HG02610 (cell line): ENCODE results near the gene SPON1.
"Not testable (repeated sequence)": the region's sequence is repeated elsewhere in the genome, so short reads cannot be mapped to it uniquely, and the experiment has no call there.

ENCODE experiments used
- ATAC-seq: cut with Tn5 transposase; IDR thresholded peaks from one replicate; pipeline ENCODE4 v1.9.1; 2021; ENCODE audit warnings: mild to moderate bottlenecking, moderate library complexity; ENCODE audit not compliant: unreplicated experiment

The SPON1 gene

GRCh38 chr11:13962562-13963168, at the start of gene SPON1:
SPON1 (plus strand) TSS chr11:13962723; CDS start chr11:13962905, 182 bp downstream.
- no peak for ATAC-seq

DNA sequence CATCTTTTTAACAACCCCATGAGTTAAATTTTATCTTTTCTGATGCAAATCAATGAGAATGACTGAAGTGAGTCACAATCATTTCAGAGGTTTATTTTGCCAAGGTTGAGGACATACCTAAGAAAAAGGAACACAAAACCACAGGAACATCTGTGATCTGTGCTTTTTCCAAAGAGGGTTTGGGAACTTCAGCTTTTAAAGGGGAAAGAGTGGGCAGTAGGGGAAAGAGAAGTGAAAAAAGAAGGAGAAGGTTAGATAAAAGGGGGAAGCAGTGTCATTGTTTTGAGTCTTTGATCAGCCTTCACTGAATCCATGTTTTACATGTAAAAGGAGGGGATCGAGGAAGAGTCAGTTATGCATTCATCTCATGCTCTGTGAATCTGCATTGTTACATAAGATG, 45.3 kb upstream of the SPON1 start:
- no peak for ATAC-seq

GRCh38 chr11:13917904-13918303, 44.6 kb upstream of the SPON1 start:
- no peak for ATAC-seq

DNA sequence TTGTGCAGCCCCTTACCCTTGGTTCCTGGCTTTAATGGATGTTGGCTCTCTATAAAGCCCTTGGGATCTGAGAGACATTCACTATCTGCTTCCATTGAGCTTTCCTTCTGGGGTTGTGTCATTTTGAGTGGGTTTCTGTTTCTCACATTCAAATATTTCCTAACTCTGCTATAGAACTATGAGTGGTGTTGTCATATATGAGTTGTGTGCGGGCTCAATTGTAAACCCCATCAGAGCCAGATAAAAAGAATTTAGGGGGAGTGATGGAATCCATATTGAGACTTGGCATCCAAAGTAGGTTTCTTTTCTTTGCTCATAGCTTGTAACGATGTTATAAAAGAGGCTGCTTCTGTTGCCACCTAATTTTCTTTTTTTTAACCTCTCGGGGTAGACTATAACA, 41.8 kb upstream of the SPON1 start:
- ATAC-seq = no peak

DNA sequence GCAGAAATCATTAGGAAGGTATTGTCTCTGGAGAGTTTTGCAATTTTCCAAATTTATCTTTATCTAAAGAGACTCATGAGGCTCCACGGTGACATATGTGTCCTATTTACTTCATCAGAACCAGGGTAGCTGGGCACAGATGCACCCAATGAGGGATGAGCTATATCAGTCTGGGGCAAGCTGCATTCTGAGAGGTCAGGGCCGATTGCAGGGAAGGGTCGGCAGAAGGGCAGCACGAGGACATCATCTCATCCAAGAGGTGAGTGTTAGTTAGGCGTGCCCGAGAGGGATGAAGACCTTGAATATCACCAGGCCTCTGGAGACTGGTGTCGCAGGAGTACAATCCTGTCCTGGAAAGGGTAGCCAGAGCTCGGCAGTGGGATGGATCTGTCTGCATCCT, 41.0 kb upstream of the SPON1 start:
- ATAC-seq = no peak

DNA sequence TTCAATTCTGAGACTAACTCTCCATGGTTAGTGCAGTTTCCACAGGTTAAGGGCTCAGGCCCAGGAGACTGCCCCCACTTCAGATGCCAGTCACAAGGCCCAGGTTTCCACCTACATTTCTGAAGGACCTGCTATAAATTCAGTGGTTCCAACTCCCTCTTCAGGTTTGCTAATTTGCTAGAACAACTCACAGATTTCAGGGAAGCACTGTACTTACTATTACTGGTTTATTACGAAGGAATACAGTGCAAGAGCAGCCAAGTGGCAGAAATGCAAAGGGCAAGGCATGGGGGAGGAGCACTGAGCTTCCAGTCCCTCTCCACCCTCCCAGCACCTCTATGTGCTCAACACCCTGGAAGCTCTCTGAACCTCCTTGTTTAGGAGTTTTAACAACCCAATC, 39.3 kb upstream of the SPON1 start:
- no peak for ATAC-seq

- no peak for ATAC-seq
Observed at GRCh38 chr11:13923716-13924650, 38.5 kb upstream of the SPON1 start.

GRCh38 chr11:13924801-13925327, 37.7 kb upstream of the SPON1 start:
- no peak for ATAC-seq

DNA sequence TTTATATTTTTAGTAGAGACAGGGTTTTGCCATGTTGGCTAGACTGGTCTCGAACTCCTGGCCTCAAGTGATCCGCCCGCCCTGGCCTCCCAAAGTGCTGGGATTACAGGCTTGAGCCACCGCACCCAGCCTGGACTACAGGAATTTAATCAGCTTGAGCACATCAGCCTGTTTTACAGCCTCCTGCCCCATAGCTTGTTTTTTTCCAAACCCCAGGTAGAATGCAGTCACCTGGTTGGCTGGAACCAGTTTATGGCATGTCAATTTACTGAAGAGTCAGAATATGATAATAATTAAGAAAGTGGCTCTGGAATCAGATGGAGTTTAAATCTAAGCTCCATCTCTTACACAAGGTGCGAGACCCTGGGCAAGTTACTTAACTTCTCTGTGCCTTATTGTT, 36.2 kb upstream of the SPON1 start:
- ATAC-seq = not testable (repeated sequence)

DNA sequence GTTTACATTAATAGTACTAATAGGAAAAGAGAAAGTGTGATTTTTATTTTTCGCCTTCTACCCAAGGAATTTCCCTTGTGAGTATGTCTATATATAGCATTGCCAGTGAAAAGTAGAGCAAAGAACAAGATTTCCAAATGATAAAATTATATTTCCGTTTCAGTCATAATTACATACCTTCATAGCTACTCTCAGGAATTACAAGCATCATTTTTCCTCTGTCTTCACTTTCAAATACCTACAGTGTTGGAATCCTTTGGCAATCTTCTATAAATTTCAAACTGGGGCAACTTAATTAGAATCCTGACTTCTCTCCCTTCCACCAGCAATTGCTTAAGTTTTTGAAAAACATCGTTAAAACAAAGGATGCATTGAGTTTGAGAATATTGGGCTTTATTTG, 35.5 kb upstream of the SPON1 start:
- ATAC-seq = no peak

DNA sequence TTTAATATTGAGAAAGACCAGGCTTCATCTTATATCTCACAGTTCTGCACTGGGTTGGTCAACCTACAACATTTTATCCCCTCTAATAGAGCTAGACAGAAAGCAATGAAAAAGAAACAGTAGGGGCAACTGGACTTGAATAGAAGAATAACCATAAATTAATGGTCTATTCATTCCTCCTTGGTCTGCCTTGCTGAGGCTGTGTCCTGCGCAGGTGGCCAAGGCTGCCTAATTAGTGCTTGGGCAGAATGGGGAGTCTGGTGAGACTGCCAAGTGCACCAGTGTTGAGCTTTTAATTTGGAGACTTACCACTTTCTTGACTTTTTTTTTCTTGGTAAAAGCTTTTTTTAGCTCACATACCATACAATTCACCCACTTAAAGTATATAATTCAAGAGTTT, 35.0 kb upstream of the SPON1 start:
- ATAC-seq = no peak

DNA sequence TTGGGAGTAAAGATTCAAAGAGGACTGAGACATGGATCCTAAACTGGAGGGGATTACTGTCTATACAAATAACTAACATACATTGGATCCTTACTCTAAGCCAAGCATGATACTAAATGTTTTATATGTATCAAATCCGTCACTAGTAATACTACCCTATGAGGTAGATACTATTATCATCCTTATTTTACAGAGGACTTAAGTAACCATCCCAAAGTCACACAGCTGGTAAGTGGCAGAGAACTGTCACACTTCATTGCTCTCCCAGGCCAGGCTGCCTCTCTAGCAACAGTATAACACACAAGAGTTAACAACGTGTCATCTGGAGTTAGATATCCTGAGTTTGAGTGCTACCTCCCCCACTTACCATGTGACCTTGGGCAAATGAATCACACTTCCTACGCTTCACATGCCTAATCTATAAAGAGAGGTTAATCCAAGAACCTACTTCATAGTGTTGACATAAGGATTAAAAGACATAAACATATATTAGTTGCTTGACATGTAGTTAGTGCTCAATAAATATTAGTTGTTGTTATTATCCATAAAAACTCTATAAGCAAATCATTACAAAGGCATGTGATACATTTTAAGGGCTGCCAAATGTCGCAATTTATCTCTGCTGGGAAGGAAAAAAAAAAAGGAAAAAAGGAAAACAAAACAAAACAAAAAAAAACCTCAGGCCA, 33.8 kb upstream of the SPON1 start:
- no peak for ATAC-seq

GRCh38 chr11:13929395-13929891, 33.1 kb upstream of the SPON1 start:
- no peak for ATAC-seq

DNA sequence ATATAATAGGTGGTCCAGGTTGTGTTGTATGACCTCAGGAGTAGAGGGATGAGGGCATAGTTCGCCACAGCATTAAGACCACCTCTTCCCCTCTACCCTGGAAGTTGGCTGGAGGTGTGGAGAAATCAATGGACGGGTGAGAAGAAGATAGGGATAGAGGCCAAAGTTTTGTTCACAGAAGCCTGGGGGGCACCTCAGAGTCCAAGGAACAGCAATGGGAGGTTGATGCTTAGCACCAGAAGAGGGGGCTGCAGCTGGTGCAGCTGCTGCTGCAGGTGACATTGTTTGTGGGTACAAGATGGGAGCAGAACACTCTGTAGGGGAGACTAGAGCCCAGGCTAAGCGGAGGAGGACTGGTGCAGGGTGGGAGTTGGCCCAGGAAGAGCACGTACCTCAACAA, 31.2 kb upstream of the SPON1 start:
- ATAC-seq = no peak

DNA sequence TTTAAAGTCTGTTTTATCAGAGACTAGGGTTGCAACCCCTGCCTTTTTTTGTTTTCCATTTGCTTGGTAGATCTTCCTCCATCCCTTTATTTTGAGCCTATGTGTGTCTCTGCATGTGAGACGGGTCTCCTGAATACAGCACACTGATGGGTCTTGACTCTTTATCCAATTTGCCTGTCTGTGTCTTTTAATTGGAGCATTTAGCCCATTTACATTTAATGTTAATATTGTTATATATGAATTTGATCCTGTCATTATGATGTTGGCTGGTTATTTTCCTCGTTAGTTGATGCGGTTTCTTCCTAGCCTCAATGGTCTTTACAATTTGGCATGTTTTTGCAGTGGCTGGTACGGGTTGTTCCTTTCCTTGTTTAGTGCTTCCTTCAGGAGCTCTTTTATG, 25.4 kb upstream of the SPON1 start:
- not testable (repeated sequence) for ATAC-seq

DNA sequence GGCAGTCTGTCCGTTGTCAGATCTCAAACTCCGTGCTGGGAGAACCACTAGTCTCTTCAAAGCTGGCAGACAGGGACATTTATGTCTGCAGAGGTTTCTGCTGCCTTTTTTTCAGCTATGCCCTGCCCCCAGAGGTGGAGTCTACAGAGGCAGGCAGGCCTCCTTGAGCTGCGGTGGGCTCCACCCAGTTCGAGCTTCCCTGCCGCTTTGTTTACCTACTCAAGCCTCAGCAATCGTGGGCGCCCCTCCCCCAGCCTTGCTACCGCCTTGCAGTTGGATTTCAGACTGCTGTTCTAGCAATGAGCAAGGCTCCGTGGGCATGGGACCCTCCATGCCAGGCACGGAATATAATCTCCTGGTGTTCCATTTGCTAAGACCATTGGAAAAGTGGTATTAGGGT, 23.7 kb upstream of the SPON1 start:
- not testable (repeated sequence) for ATAC-seq

DNA sequence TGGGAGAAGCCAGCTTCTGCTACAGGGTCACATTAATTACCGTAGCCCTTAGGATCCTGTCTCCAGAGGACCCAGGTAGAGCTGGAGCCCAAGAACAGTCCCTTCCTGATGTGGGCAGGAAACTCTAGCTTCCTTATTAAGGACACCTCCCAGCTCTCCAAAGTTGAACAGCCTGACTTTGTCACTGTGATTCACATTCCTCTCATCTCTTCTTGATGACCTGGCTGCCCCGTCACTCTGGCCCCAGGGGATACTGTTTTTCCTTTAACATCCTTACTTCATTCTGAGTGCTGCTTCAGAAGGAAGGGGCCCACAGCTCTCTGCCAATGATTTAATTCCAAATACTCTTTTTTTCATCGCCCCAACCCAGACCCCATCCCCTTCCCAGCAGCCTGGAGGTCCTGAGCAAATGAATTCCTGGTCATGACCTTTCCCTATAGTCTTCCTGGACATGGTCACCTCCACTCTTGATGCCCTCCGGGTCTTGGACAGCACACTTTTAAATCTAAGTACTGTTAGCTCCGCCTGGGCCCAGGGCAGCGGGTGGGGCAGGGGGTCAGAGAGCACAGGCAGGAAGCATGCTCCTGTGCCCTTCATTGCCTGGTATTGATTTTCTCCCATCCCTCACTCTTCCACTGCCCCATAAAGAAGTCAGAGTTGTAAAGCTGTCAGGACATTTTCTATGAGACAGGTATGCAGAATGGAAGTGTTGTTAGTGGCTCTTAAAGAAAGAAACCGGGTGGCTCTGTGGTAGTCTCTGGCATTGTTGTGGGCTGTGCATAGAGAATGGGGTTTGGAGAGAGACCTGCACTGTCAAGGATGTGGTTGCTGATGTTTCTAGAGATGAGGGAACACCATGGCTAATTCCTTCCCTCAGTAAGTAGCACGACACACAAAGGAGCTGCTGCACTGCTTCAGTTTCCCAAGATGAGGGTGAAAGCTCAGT, 22.3 kb upstream of the SPON1 start:
- no peak for ATAC-seq

GRCh38 chr11:13940907-13941256, 21.6 kb upstream of the SPON1 start:
- no peak for ATAC-seq

- no peak for ATAC-seq
Observed at GRCh38 chr11:13941775-13942174, 20.7 kb upstream of the SPON1 start.

GRCh38 chr11:13942378-13942777, 20.1 kb upstream of the SPON1 start:
- no peak for ATAC-seq
